ENCODE results near the gene GALNT17.

GRCh38 chr7:71171476-71171875, 39.5 kb downstream of the GALNT17 start:
- TF ChIP-seq CTCF (conservative IDR thresholded peaks at IDR 0.05; ENCODE audit: low read length) (no peak), EZH2phosphoT487 (IDR thresholded peaks at IDR 0.05; ENCODE audit: borderline replicate concordance) (no peak)

Data from Loucy (cell line).